Vagina (tissue), 2 donors: ENCODE results near the gene ACSL3.

Experiments used
- POLR2A ChIP-seq, 2 donors: fragments of 450-650 bp; IDR thresholded peaks; one replicate each; pipeline ENCODE4 v1.6.1; 2017; ENCODE audit warnings: antibody characterized with exemption in 2 of 2, mild to moderate bottlenecking in 2 of 2, moderate library complexity in 2 of 2
- POLR2AphosphoS5 ChIP-seq, 2 donors: sonication (generic); formaldehyde crosslinking; IDR thresholded peaks; one replicate each; pipeline ENCODE4 v1.9.0; 2017; ENCODE audit warnings: antibody characterized with exemption in 2 of 2, mild to moderate bottlenecking in 2 of 2, low read depth in 1 of 2; ENCODE audit not compliant: insufficient read depth in 1 of 2
- TF ChIP-seq, protein P1 (sequence below), 3 experiments: fragments of 450-650 bp in 2 of 3; fragments of 200-600 bp in 1 of 3; sonication (generic) in 1 of 3; IDR thresholded peaks; one replicate each; pipeline ENCODE4 v1.5.1; 2017 to 2019; ENCODE audit warnings: antibody characterized with exemption in 3 of 3, mild to moderate bottlenecking in 2 of 3, moderate library complexity in 2 of 3

DNA sequence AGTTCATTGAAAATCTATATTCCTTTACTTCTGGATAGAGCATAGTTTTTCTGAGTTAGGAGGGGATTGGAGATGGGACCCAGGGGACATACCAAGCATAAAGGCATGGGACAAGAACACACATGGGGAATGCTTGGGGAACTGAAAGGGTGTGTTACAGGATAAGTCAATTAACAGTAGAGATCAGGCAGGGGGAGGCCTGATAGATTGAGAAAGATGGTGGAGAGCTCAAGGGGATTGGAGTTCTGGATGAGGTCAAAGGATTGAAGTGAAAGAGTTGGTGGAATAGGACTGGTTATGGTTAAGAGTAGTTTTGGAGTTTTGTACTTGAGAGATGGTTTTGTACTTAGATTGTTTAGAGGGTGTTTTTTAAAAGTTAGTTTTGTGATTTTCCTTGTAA is 16.1 kb downstream of the ACSL3 start:
- TF ChIP-seq, protein P1, sequence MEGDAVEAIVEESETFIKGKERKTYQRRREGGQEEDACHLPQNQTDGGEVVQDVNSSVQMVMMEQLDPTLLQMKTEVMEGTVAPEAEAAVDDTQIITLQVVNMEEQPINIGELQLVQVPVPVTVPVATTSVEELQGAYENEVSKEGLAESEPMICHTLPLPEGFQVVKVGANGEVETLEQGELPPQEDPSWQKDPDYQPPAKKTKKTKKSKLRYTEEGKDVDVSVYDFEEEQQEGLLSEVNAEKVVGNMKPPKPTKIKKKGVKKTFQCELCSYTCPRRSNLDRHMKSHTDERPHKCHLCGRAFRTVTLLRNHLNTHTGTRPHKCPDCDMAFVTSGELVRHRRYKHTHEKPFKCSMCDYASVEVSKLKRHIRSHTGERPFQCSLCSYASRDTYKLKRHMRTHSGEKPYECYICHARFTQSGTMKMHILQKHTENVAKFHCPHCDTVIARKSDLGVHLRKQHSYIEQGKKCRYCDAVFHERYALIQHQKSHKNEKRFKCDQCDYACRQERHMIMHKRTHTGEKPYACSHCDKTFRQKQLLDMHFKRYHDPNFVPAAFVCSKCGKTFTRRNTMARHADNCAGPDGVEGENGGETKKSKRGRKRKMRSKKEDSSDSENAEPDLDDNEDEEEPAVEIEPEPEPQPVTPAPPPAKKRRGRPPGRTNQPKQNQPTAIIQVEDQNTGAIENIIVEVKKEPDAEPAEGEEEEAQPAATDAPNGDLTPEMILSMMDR (IDR thresholded peaks at IDR 0.05): no peak
- TF ChIP-seq POLR2A (IDR thresholded peaks at IDR 0.05): no peak
- no peak for TF ChIP-seq POLR2AphosphoS5 (IDR thresholded peaks at IDR 0.05; ENCODE audit: insufficient read depth in 1 of 2, low read depth in 1 of 2)
